HepG2 (cell line): ENCODE measurements around the gene GALNT10. TPM values are rescaled to one million over a fixed set of nuclear protein-coding genes. Genes with fewer than 3 reads are reported as not detected.

Experiments
- IRX3 ChIP-seq: sonication (generic); formaldehyde crosslinking; IDR thresholded peaks from 2 replicates; pipeline ENCODE4 v1.8.1; 2023; ENCODE audit warnings: mild to moderate bottlenecking, low read depth, missing genetic modification reagents, borderline replicate concordance
- ISL2 ChIP-seq: sonication (generic); formaldehyde crosslinking; IDR thresholded peaks from 2 replicates; pipeline ENCODE4 v1.5.0; 2020; ENCODE audit warnings: missing genetic modification reagents
- KLF9 ChIP-seq: IDR thresholded peaks from 2 replicates; pipeline ENCODE4 v1.6.1; 2016; ENCODE audit warnings: low read depth
- REPIN1 ChIP-seq: sonication (generic); formaldehyde crosslinking; IDR thresholded peaks from 2 replicates; pipeline ENCODE4 v1.8.0; 2022; ENCODE audit warnings: missing genetic modification reagents, low read depth, mild to moderate bottlenecking, borderline replicate concordance
- SALL2 ChIP-seq: sonication (generic); formaldehyde crosslinking; IDR thresholded peaks from 2 replicates; pipeline ENCODE4 v1.8.1; 2023; ENCODE audit warnings: mild to moderate bottlenecking, missing genetic modification reagents, inconsistent platforms
- SP1 ChIP-seq, 2 experiments: fragments of 450-650 bp in 1 of 2; sonication (generic) in 1 of 2; formaldehyde crosslinking in 1 of 2; IDR thresholded peaks; 2 replicates each; pipeline versions ENCODE4 v1.4.0 to v1.6.1; 2016 to 2020; ENCODE audit warnings: missing genetic modification reagents in 1 of 2
- TRIM24 ChIP-seq: sonication (generic); formaldehyde crosslinking; IDR thresholded peaks from 2 replicates; pipeline ENCODE4 v1.8.0; 2022; ENCODE audit warnings: mild to moderate bottlenecking, missing genetic modification reagents
- TSC22D2 ChIP-seq: sonication (generic); formaldehyde crosslinking; IDR thresholded peaks from 2 replicates; pipeline ENCODE4 v1.5.1; 2020; ENCODE audit warnings: missing genetic modification reagents, mild to moderate bottlenecking, borderline replicate concordance
- ZBTB42 ChIP-seq: sonication (generic); formaldehyde crosslinking; IDR thresholded peaks from 2 replicates; pipeline ENCODE4 v1.5.0; 2020; ENCODE audit warnings: mild to moderate bottlenecking, missing genetic modification reagents
- ZFP1 ChIP-seq: IDR thresholded peaks from 2 replicates; pipeline ENCODE4 v1.6.1; 2016
- ZIK1 ChIP-seq: sonication (generic); formaldehyde crosslinking; IDR thresholded peaks from 2 replicates; pipeline ENCODE4 v1.5.0; 2020; ENCODE audit warnings: mild to moderate bottlenecking, low read depth, missing genetic modification reagents, borderline replicate concordance
- ZNF790 ChIP-seq: sonication (generic); formaldehyde crosslinking; IDR thresholded peaks from 2 replicates; pipeline ENCODE4 v1.8.0; 2022; ENCODE audit warnings: missing genetic modification reagents, mild to moderate bottlenecking, borderline replicate concordance
- ZNF879 ChIP-seq: sonication (generic); formaldehyde crosslinking; IDR thresholded peaks from 2 replicates; pipeline ENCODE4 v1.8.1; 2023; ENCODE audit warnings: missing genetic modification reagents
- polyA plus RNA-seq, 8 experiments: library from polyadenylated mRNA; depleted of rRNA in 3 of 8; stranded (reverse) in 7 of 8; unstranded in 1 of 8; fragments of >200 nt; fragmentation: Illumina TruSeq in 4 of 8; extraction: Trizol in 4 of 8; gene quantifications; 2 replicates each; pipeline versions ENCODE4 v1.2.1 to v1.2.3, GENCODE V29; 2011 to 2016; ENCODE audit warnings: low read depth in 4 of 8, missing spikeins in 1 of 8, mixed read lengths in 1 of 8; ENCODE audit not compliant: insufficient read depth in 1 of 8
- total RNA-seq, 5 experiments: library from RNA; depleted of rRNA; stranded (reverse); fragments of >200 nt; fragmentation: Illumina TruSeq; extraction: Trizol; gene quantifications; 2 replicates each; pipeline ENCODE4 v1.2.3, GENCODE V29; 2016; ENCODE audit warnings: low read depth in 1 of 5
- TF ChIP-seq, protein P1 (sequence below): sonication (generic); formaldehyde crosslinking; IDR thresholded peaks from 2 replicates; pipeline ENCODE4 v1.5.1; 2020; ENCODE audit warnings: mild to moderate bottlenecking, missing genetic modification reagents, borderline replicate concordance
- TF ChIP-seq, protein P2 (sequence below): sonication (generic); formaldehyde crosslinking; IDR thresholded peaks from 2 replicates; pipeline ENCODE4 v1.5.0; 2020; ENCODE audit warnings: mild to moderate bottlenecking, missing genetic modification reagents
- TF ChIP-seq, protein P3 (sequence below): sonication (generic); formaldehyde crosslinking; IDR thresholded peaks from 2 replicates; pipeline ENCODE4 v1.5.0; 2020; ENCODE audit warnings: mild to moderate bottlenecking, missing genetic modification reagents, borderline replicate concordance
- TF ChIP-seq, protein P4 (sequence below): sonication (generic); formaldehyde crosslinking; IDR thresholded peaks from 2 replicates; pipeline ENCODE4 v1.5.1; 2020; ENCODE audit warnings: mild to moderate bottlenecking, moderate library complexity, missing genetic modification reagents
- TF ChIP-seq, protein P5 (sequence below): IDR thresholded peaks from 2 replicates; pipeline ENCODE4 v1.6.1; 2012; ENCODE audit warnings: inconsistent platforms

Gene GALNT10
- total and polyA plus RNA-seq, 2 of the 13 experiments (the other 11 are each of a cell fraction or from before 2014, with no cell fraction given) = 8.1 to 11.2 TPM

DNA sequence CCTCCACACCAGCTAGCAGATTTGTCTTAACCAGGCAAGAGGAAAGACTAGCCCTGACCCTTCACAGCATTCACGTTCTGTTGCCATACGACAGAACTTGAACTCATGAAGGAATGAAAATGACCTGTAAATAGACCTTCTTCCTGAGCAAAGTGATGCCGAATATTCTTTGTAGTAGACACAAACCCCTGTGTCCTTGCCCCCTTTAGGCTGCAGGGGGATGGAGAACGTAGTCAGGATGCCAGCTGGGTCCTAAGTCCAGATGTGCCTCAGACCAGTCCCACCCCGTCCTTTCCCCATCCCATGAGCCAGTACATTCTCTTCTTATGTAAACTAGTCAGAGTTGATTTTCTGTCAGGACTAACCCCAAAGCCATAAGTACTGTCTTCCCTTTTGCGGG is 151.1 kb downstream of the GALNT10 start (continued):
- TF ChIP-seq, protein P1, sequence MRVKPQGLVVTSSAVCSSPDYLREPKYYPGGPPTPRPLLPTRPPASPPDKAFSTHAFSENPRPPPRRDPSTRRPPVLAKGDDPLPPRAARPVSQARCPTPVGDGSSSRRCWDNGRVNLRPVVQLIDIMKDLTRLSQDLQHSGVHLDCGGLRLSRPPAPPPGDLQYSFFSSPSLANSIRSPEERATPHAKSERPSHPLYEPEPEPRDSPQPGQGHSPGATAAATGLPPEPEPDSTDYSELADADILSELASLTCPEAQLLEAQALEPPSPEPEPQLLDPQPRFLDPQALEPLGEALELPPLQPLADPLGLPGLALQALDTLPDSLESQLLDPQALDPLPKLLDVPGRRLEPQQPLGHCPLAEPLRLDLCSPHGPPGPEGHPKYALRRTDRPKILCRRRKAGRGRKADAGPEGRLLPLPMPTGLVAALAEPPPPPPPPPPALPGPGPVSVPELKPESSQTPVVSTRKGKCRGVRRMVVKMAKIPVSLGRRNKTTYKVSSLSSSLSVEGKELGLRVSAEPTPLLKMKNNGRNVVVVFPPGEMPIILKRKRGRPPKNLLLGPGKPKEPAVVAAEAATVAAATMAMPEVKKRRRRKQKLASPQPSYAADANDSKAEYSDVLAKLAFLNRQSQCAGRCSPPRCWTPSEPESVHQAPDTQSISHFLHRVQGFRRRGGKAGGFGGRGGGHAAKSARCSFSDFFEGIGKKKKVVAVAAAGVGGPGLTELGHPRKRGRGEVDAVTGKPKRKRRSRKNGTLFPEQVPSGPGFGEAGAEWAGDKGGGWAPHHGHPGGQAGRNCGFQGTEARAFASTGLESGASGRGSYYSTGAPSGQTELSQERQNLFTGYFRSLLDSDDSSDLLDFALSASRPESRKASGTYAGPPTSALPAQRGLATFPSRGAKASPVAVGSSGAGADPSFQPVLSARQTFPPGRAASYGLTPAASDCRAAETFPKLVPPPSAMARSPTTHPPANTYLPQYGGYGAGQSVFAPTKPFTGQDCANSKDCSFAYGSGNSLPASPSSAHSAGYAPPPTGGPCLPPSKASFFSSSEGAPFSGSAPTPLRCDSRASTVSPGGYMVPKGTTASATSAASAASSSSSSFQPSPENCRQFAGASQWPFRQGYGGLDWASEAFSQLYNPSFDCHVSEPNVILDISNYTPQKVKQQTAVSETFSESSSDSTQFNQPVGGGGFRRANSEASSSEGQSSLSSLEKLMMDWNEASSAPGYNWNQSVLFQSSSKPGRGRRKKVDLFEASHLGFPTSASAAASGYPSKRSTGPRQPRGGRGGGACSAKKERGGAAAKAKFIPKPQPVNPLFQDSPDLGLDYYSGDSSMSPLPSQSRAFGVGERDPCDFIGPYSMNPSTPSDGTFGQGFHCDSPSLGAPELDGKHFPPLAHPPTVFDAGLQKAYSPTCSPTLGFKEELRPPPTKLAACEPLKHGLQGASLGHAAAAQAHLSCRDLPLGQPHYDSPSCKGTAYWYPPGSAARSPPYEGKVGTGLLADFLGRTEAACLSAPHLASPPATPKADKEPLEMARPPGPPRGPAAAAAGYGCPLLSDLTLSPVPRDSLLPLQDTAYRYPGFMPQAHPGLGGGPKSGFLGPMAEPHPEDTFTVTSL (CRISPR knock-in tag) = 0 out of 2 replicates have a peak, but pooled peaks have one; percentile 13
- TF ChIP-seq TRIM24 (CRISPR knock-in tag) (no peak), ISL2 (CRISPR knock-in tag) (no peak), ZIK1 (CRISPR knock-in tag) (no peak), SP1 (IDR thresholded peaks at IDR 0.05) (no peak), SP1 (CRISPR knock-in tag; IDR thresholded peaks at IDR 0.05) (no peak), SALL2 (CRISPR knock-in tag) (no peak), TSC22D2 (CRISPR knock-in tag) (no peak), ZNF879 (CRISPR knock-in tag) (no peak), KLF9 (CRISPR knock-in tag) (no peak), REPIN1 (CRISPR knock-in tag) (no peak; the same call in 1 of the 2 replicates), ZBTB42 (no peak), IRX3 (CRISPR knock-in tag) (no peak), ZFP1 (no peak), ZNF790 (CRISPR knock-in tag) (no peak)
- TF ChIP-seq, protein P2, sequence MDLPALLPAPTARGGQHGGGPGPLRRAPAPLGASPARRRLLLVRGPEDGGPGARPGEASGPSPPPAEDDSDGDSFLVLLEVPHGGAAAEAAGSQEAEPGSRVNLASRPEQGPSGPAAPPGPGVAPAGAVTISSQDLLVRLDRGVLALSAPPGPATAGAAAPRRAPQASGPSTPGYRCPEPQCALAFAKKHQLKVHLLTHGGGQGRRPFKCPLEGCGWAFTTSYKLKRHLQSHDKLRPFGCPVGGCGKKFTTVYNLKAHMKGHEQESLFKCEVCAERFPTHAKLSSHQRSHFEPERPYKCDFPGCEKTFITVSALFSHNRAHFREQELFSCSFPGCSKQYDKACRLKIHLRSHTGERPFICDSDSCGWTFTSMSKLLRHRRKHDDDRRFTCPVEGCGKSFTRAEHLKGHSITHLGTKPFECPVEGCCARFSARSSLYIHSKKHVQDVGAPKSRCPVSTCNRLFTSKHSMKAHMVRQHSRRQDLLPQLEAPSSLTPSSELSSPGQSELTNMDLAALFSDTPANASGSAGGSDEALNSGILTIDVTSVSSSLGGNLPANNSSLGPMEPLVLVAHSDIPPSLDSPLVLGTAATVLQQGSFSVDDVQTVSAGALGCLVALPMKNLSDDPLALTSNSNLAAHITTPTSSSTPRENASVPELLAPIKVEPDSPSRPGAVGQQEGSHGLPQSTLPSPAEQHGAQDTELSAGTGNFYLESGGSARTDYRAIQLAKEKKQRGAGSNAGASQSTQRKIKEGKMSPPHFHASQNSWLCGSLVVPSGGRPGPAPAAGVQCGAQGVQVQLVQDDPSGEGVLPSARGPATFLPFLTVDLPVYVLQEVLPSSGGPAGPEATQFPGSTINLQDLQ (CRISPR knock-in tag) = no peak
- TF ChIP-seq, protein P3, sequence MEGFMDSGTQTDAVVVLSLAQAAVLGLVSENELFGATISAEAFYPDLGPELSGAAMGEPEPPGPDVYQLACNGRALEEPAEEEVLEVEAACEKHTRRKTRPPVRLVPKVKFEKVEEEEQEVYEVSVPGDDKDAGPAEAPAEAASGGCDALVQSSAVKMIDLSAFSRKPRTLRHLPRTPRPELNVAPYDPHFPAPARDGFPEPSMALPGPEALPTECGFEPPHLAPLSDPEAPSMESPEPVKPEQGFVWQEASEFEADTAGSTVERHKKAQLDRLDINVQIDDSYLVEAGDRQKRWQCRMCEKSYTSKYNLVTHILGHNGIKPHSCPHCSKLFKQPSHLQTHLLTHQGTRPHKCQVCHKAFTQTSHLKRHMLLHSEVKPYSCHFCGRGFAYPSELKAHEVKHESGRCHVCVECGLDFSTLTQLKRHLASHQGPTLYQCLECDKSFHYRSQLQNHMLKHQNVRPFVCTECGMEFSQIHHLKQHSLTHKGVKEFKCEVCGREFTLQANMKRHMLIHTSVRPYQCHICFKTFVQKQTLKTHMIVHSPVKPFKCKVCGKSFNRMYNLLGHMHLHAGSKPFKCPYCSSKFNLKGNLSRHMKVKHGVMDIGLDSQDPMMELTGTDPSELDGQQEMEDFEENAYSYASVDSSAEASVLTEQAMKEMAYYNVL (CRISPR knock-in tag) = no peak
- TF ChIP-seq, protein P4, sequence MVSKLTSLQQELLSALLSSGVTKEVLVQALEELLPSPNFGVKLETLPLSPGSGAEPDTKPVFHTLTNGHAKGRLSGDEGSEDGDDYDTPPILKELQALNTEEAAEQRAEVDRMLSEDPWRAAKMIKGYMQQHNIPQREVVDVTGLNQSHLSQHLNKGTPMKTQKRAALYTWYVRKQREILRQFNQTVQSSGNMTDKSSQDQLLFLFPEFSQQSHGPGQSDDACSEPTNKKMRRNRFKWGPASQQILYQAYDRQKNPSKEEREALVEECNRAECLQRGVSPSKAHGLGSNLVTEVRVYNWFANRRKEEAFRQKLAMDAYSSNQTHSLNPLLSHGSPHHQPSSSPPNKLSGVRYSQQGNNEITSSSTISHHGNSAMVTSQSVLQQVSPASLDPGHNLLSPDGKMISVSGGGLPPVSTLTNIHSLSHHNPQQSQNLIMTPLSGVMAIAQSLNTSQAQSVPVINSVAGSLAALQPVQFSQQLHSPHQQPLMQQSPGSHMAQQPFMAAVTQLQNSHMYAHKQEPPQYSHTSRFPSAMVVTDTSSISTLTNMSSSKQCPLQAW (CRISPR knock-in tag) = no peak
- TF ChIP-seq, protein P5, sequence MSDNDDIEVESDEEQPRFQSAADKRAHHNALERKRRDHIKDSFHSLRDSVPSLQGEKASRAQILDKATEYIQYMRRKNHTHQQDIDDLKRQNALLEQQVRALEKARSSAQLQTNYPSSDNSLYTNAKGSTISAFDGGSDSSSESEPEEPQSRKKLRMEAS = 0 out of 2 replicates have a peak, but pooled peaks have one; percentile 14
